ENCODE data around the gene PRKRA. TPM values are rescaled to one million over a fixed set of nuclear protein-coding genes. Genes with fewer than 3 reads are reported as not detected.

The PRKRA gene
- total RNA-seq, 1 experiment from 2014 or later, result 49.8 TPM

- ChIA-PET POLR2A (no interaction called here), RAD21 (ENCODE audit: low non-redundant PET in 1 of 2, low total read pairs in 2 of 2, uncharacterized antibody in 2 of 2, unreplicated experiment in 2 of 2) (no interaction called here), CTCF (no interaction called here)
- Histone ChIP-seq H3K4me1 (ENCODE audit: control insufficient read depth in 1 of 2, insufficient read depth in 2 of 2, low read length in 2 of 2) (no peaks in the 10 kb centered on the region), H3K79me2 (ENCODE audit: insufficient read depth, low read length) (no peaks in the 10 kb centered on the region), H4K20me1 (ENCODE audit: insufficient read depth) (no peaks in the 10 kb centered on the region), H3K4me2 (ENCODE audit: low read length) (no peak overlapping the region), H3K27ac (ENCODE audit: low read depth, low read length) (no peak overlapping the region), H3K27me3 (ENCODE audit: insufficient read depth, low read length) (no peaks in the 10 kb centered on the region), H3K36me3 (ENCODE audit: control insufficient read depth in 1 of 2, insufficient read depth in 2 of 2, low read length in 2 of 2) (no peaks in the 10 kb centered on the region), H3K9me3 (ENCODE audit: control insufficient read depth in 1 of 2, insufficient read depth in 1 of 2, low read depth in 1 of 2, low read length in 2 of 2) (no peaks in the 10 kb centered on the region), H3K4me3 (replicated peaks in 1 of 2; ENCODE audit: low read depth in 1 of 2, low read length in 2 of 2) (no peak overlapping the region), H3K9ac (ENCODE audit: low read length) (no peak overlapping the region), H2AFZ (ENCODE audit: low read depth, low read length, poor library complexity, severe bottlenecking) (no peak overlapping the region), H3K9me2 (ENCODE audit: insufficient read depth) (no peaks in the 10 kb centered on the region)
- no peak for DNase-seq (ENCODE audit: low read depth, low spot score)
- ATAC-seq, result no peak
- BruUV-seq (replicated peaks), result no TSS peak
- no peak for TF ChIP-seq FOSL1 (IDR thresholded peaks at IDR 0.05; ENCODE audit: low read depth)
- intact Hi-C loops (cut with micrococcal nuclease), result no loop called here
Measured at GRCh38 chr2:178392215-178392614, 58.8 kb downstream of the PRKRA start.

- Histone ChIP-seq H3K36me3 (ENCODE audit: control insufficient read depth in 1 of 2, insufficient read depth in 2 of 2, low read length in 2 of 2) (no peaks in the 10 kb centered on the region), H3K9me2 (ENCODE audit: insufficient read depth) (no peaks in the 10 kb centered on the region)
- RAD21 ChIA-PET (ENCODE audit: low non-redundant PET in 1 of 2, low total read pairs in 2 of 2, uncharacterized antibody in 2 of 2, unreplicated experiment in 2 of 2), result no interaction called here
Measured at GRCh38 chr2:178391701-178392100, 59.3 kb downstream of the PRKRA start.

More at GRCh38 chr2:178391701-178392100, 59.3 kb downstream of the PRKRA start:
- H3K4me1 ChIP-seq (ENCODE audit: control insufficient read depth in 1 of 2, insufficient read depth in 2 of 2, low read length in 2 of 2), result no peaks in the 10 kb centered on the region
- no peak overlapping the region for H3K4me3 ChIP-seq (replicated peaks in 1 of 2; ENCODE audit: low read depth in 1 of 2, low read length in 2 of 2)
- TF ChIP-seq SRF (IDR thresholded peaks at IDR 0.05; ENCODE audit: low read depth) (no peak), EZH2 (IDR thresholded peaks at IDR 0.05) (no peak), ATF3 (IDR thresholded peaks at IDR 0.05) (no peak), CTCF (IDR thresholded peaks at IDR 0.05 in 2 of 3, conservative IDR thresholded peaks at IDR 0.05 in 1 of 3; ENCODE audit: borderline replicate concordance in 1 of 3, insufficient read depth in 1 of 3, low read depth in 2 of 3, low read length in 2 of 3) (no peak), ZBTB33 (IDR thresholded peaks at IDR 0.05; ENCODE audit: extremely low read depth, insufficient replicate concordance, low read length) (no peak), ELF1 (IDR thresholded peaks at IDR 0.05; ENCODE audit: borderline replicate concordance, low read depth) (no peak), ZNF274 (IDR thresholded peaks at IDR 0.05; ENCODE audit: low read depth, low read length) (no peak), TCF7L2 (IDR thresholded peaks at IDR 0.05; ENCODE audit: borderline replicate concordance, extremely low read depth, insufficient read depth, insufficient read length) (no peak), REST (IDR thresholded peaks at IDR 0.05; ENCODE audit: low read depth) (no peak)
- BruUV-seq (replicated peaks), result no TSS peak
- H3K9me3 ChIP-seq (ENCODE audit: control insufficient read depth in 1 of 2, insufficient read depth in 1 of 2, low read depth in 1 of 2, low read length in 2 of 2), result no peaks in the 10 kb centered on the region
- no peak overlapping the region for H3K4me2 ChIP-seq (ENCODE audit: low read length)
- no peak overlapping the region for H2AFZ ChIP-seq (ENCODE audit: low read depth, low read length, poor library complexity, severe bottlenecking)
- intact Hi-C loops (cut with micrococcal nuclease), result no loop called here
- no peaks in the 10 kb centered on the region for H3K79me2 ChIP-seq (ENCODE audit: insufficient read depth, low read length)
- no peaks in the 10 kb centered on the region for H3K27me3 ChIP-seq (ENCODE audit: insufficient read depth, low read length)
- ChIA-PET POLR2A (no interaction called here), CTCF (interaction anchor here (1.2 kb wide), 1 partner anchor 28 kb away, joined by 3 read pairs; no protein-coding TSS in a partner anchor)
- no peaks in the 10 kb centered on the region for H4K20me1 ChIP-seq (ENCODE audit: insufficient read depth)
- DNase-seq (ENCODE audit: low read depth, low spot score) (no peak), ATAC-seq (no peak)
- H3K27ac ChIP-seq (ENCODE audit: low read depth, low read length), result no peak overlapping the region
- H3K9ac ChIP-seq (ENCODE audit: low read length), result no peak overlapping the region
